ENCODE data around the gene TTN.

GRCh38 chr2:178777577-178777976, 29.6 kb downstream of the TTN start:
- TF ChIP-seq POLR2A (IDR thresholded peaks at IDR 0.05) (no peak), CTCF (IDR thresholded peaks at IDR 0.05) (no peak), EP300 (IDR thresholded peaks at IDR 0.05) (no peak)

All from ovary (tissue), 3 donors.